Caco-2 (cell line): Measurements from ENCODE around the gene ABCB11. TPM values are rescaled to one million over a fixed set of nuclear protein-coding genes. Genes with fewer than 3 reads are reported as not detected.

Experiments used
- BruUV-seq: library from RNA; stranded (reverse); fragments of 400-500 nt; replicated peaks from 2 replicates; lab custom pipeline; 2021; lab: Mats Ljungman, UMichigan
- CTCF ChIA-PET: fragments of 300-600 bp; sonication (Branson Sonifier 250); formaldehyde crosslinking; loops from one replicate; lab custom pipeline; 2022; ENCODE audit warnings: antibody characterized with exemption; lab: Charles Lee
- POLR2A ChIA-PET: fragments of 300-600 bp; sonication (Branson Sonifier 250); formaldehyde crosslinking; loops from one replicate; lab custom pipeline; 2022; ENCODE audit warnings: antibody characterized with exemption; lab: Charles Lee
- DNase-seq, 2 experiments: peaks; one replicate each; pipeline versions ENCODE4 v3.0.0 to v3.0.0-alpha.2; 2020 to 2022
- H3K27me3 ChIP-seq: replicated peaks from 2 replicates; pipeline ENCODE4 v1.6.0; 2011; ENCODE audit warnings: low read length; ENCODE audit not compliant: control insufficient read depth, insufficient read depth
- H3K36me3 ChIP-seq: 2 replicates; pipeline ENCODE4 v1.5.1; 2011; ENCODE audit warnings: low read length; ENCODE audit not compliant: control insufficient read depth, insufficient read depth
- H3K4me1 ChIP-seq: fragments of 250-450 bp; sonication (Bioruptor Pico); 2 replicates; pipeline ENCODE4 v1.5.1; 2020; ENCODE audit warnings: mild to moderate bottlenecking
- H3K4me3 ChIP-seq: 2 replicates; pipeline ENCODE4 v1.5.1; 2011; ENCODE audit warnings: low read depth, mild to moderate bottlenecking, control low read depth, low read length
- H3K9me3 ChIP-seq: fragments of 250-450 bp; sonication (Bioruptor Pico); 2 replicates; pipeline ENCODE4 v1.5.1; 2020; ENCODE audit warnings: mild to moderate bottlenecking, moderate library complexity
- H3K27ac Mint-ChIP-seq: one replicate; pipeline ENCODE4 v1.8.0; 2022; ENCODE audit warnings: mixed read lengths; ENCODE audit not compliant: unreplicated experiment
- H3K27me3 Mint-ChIP-seq: one replicate; pipeline ENCODE4 v1.8.0; 2022; ENCODE audit warnings: mixed read lengths; ENCODE audit not compliant: insufficient read depth, unreplicated experiment
- H3K36me3 Mint-ChIP-seq: one replicate; pipeline ENCODE4 v1.8.0; 2022; ENCODE audit warnings: mild to moderate bottlenecking, mixed read lengths; ENCODE audit not compliant: insufficient read depth, unreplicated experiment
- H3K4me1 Mint-ChIP-seq: one replicate; pipeline ENCODE4 v1.8.0; 2022; ENCODE audit warnings: low read depth, mixed read lengths; ENCODE audit not compliant: unreplicated experiment
- H3K4me3 Mint-ChIP-seq: one replicate; pipeline ENCODE4 v1.8.0; 2022; ENCODE audit warnings: mild to moderate bottlenecking, moderate library complexity, mixed read lengths; ENCODE audit not compliant: unreplicated experiment
- H3K9me3 Mint-ChIP-seq: one replicate; pipeline ENCODE4 v1.8.0; 2022; ENCODE audit warnings: mixed read lengths; ENCODE audit not compliant: unreplicated experiment
- intact Hi-C: fragments of 100-400 bp; cut with micrococcal nuclease; formaldehyde crosslinking; loops from one replicate; pipeline ENCODE4 v1.10.0; 2022; ENCODE audit not compliant: unreplicated experiment
- total RNA-seq: library from RNA; stranded (reverse); gene quantifications from 2 replicates; pipeline ENCODE4 v1.2.3, GENCODE V29; 2022
- TF ChIP-seq, protein P1 (sequence below), 2 experiments: fragments of 200-600 bp in 1 of 2; IDR thresholded peaks; 1 replicate in 1 of 2; 2 replicates in 1 of 2; pipeline versions ENCODE4 v1.5.1 to v1.8.0; 2011 to 2022; ENCODE audit warnings: antibody characterized with exemption in 1 of 2, control low read depth in 1 of 2, inconsistent platforms in 1 of 2, low read depth in 1 of 2, low read length in 1 of 2, mild to moderate bottlenecking in 1 of 2, moderate library complexity in 1 of 2; ENCODE audit not compliant: insufficient read depth in 1 of 2, severe bottlenecking in 1 of 2, unreplicated experiment in 1 of 2

Gene ABCB11
- total RNA-seq, 1 experiment from 2014 or later = not detected

DNA sequence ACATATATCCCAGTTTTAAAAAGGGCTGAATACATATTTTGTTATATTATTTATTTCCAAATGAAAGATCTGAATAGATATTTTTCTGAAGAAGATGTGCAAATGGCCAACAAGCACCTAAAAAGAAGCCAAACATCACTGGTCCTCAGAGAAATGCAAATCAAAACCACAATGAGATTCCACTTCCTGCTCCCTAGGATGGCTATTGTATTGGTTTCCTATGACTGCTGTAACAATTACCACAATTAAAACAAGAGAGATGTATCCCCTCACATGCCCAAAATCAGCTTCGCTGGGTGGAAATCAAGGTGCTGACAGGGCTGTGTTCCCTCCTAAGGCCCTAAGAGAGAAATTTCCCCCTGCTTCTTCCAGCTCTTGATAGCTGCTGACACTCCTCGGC is 23.2 kb downstream of the ABCB11 start:
- intact Hi-C loops = no loop called here
- POLR2A ChIA-PET = no interaction called here
- CTCF ChIA-PET = no interaction called here
- no peak for DNase-seq
- Mint-ChIP-seq H3K27ac (no peak overlapping the region), H3K9me3 (no peaks in the 10 kb centered on the region), H3K27me3 (peaks cover 3% of the 10 kb centered on the region), H3K4me3 (no peak overlapping the region), H3K4me1 (peaks cover 7% of the 10 kb centered on the region), H3K36me3 (no peaks in the 10 kb centered on the region)
- Histone ChIP-seq H3K9me3 (no peaks in the 10 kb centered on the region), H3K36me3 (no peaks in the 10 kb centered on the region), H3K27me3 (no peaks in the 10 kb centered on the region), H3K4me3 (no peak overlapping the region), H3K4me1 (peaks cover 13% of the 10 kb centered on the region; the same call in 1 of the 2 replicates)
- TF ChIP-seq, protein P1, sequence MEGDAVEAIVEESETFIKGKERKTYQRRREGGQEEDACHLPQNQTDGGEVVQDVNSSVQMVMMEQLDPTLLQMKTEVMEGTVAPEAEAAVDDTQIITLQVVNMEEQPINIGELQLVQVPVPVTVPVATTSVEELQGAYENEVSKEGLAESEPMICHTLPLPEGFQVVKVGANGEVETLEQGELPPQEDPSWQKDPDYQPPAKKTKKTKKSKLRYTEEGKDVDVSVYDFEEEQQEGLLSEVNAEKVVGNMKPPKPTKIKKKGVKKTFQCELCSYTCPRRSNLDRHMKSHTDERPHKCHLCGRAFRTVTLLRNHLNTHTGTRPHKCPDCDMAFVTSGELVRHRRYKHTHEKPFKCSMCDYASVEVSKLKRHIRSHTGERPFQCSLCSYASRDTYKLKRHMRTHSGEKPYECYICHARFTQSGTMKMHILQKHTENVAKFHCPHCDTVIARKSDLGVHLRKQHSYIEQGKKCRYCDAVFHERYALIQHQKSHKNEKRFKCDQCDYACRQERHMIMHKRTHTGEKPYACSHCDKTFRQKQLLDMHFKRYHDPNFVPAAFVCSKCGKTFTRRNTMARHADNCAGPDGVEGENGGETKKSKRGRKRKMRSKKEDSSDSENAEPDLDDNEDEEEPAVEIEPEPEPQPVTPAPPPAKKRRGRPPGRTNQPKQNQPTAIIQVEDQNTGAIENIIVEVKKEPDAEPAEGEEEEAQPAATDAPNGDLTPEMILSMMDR (IDR thresholded peaks at IDR 0.05; ENCODE audit: insufficient read depth in 1 of 2, low read depth in 1 of 2, low read length in 1 of 2, severe bottlenecking in 1 of 2, unreplicated experiment in 1 of 2) = no peak
- no TSS peak for BruUV-seq

DNA sequence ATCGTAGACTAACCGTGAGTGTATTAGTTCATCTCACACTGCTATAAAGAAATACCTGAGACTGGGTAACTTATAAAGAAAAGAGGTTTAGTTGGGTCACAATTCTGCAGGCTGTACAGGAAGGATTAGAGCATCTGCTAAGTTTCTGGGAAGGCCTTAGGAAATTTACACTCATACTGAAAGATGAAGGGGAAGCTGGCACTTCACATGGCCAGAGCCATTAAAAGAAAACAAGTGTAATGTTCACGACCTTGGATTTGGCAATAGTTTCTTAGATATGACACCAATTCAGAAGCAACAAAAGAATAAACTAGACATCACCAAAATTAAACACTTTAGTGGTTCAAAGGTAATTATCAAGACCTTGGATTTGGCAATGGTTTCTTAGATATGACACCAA is 23.8 kb downstream of the ABCB11 start:
- peaks cover 7% of the 10 kb centered on the region for H3K4me1 Mint-ChIP-seq
- no peak overlapping the region for H3K27ac Mint-ChIP-seq
- peaks cover 3% of the 10 kb centered on the region for H3K27me3 Mint-ChIP-seq
- H3K4me3 Mint-ChIP-seq = no peak overlapping the region
- no peaks in the 10 kb centered on the region for H3K27me3 ChIP-seq
- H3K36me3 Mint-ChIP-seq = no peaks in the 10 kb centered on the region
- CTCF ChIA-PET = no interaction called here
- DNase-seq = no peak
- intact Hi-C loops = no loop called here
- BruUV-seq = no TSS peak
- POLR2A ChIA-PET = no interaction called here
- H3K4me1 ChIP-seq = peaks cover 13% of the 10 kb centered on the region; the same call in 1 of the 2 replicates
- H3K36me3 ChIP-seq = no peaks in the 10 kb centered on the region
- no peaks in the 10 kb centered on the region for H3K9me3 Mint-ChIP-seq
- TF ChIP-seq, protein P1 (IDR thresholded peaks at IDR 0.05; ENCODE audit: insufficient read depth in 1 of 2, low read depth in 1 of 2, low read length in 1 of 2, severe bottlenecking in 1 of 2, unreplicated experiment in 1 of 2) = no peak
- H3K4me3 ChIP-seq = no peak overlapping the region
- no peaks in the 10 kb centered on the region for H3K9me3 ChIP-seq

DNA sequence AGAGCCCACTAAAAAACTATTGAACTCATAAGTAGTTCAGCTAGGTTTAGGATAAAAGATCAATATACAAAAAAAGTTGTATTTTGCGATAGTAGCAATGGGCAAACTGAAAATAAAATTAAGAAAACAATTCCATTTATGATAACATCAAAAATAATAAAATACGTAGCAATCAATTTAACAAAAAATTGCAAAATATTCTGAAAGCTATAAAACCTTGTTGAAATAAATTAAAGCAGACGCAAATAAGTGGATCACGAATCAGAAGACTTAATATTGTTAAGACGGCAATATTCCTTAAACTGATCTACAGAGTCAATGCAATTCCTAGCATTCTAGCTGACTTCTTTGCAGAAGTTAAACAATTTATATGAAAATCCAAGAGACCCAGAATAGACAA is 24.5 kb downstream of the ABCB11 start:
- no peak overlapping the region for H3K27ac Mint-ChIP-seq
- no peaks in the 10 kb centered on the region for H3K36me3 Mint-ChIP-seq
- intact Hi-C loops = no loop called here
- no peak overlapping the region for H3K4me3 ChIP-seq
- no peaks in the 10 kb centered on the region for H3K36me3 ChIP-seq
- no peak for DNase-seq
- H3K4me3 Mint-ChIP-seq = no peak overlapping the region
- H3K9me3 Mint-ChIP-seq = no peaks in the 10 kb centered on the region
- H3K4me1 Mint-ChIP-seq = peaks cover 2% of the 10 kb centered on the region
- H3K9me3 ChIP-seq = no peaks in the 10 kb centered on the region
- BruUV-seq = no TSS peak
- POLR2A ChIA-PET = no interaction called here
- peaks cover 3% of the 10 kb centered on the region for H3K27me3 Mint-ChIP-seq
- TF ChIP-seq, protein P1 (IDR thresholded peaks at IDR 0.05; ENCODE audit: insufficient read depth in 1 of 2, low read depth in 1 of 2, low read length in 1 of 2, severe bottlenecking in 1 of 2, unreplicated experiment in 1 of 2) = no peak
- CTCF ChIA-PET = no interaction called here
- H3K27me3 ChIP-seq = no peaks in the 10 kb centered on the region
- H3K4me1 ChIP-seq = peaks cover 13% of the 10 kb centered on the region; the same call in 1 of the 2 replicates
